Effector memory CD8-positive, alpha-beta T cell (primary cell): ENCODE results near the gene MSRB2.

Experiments used
- ATAC-seq: fragments of 150-1000 bp; cut with Tn5 transposase; replicated peaks from 2 replicates; pipeline ENCODE4 v1.10.0; 2021; ENCODE audit warnings: mild to moderate bottlenecking, moderate library complexity
- DNase-seq, 3 experiments: peaks; one replicate each; pipeline ENCODE4 v3.0.0; 2021
- H3K27ac Mint-ChIP-seq, 2 donors: one replicate each; pipeline ENCODE4 v1.8.0; 2022; ENCODE audit warnings: mild to moderate bottlenecking in 2 of 2, mixed read lengths in 2 of 2, moderate library complexity in 2 of 2
- H3K27me3 Mint-ChIP-seq, 2 donors: one replicate each; pipeline ENCODE4 v1.8.0; 2022; ENCODE audit warnings: mixed read lengths in 2 of 2
- H3K36me3 Mint-ChIP-seq: one replicate; pipeline ENCODE4 v1.8.0; 2022; ENCODE audit warnings: mild to moderate bottlenecking, moderate library complexity, mixed read lengths; ENCODE audit not compliant: insufficient read depth
- H3K4me1 Mint-ChIP-seq, 2 donors: one replicate each; pipeline ENCODE4 v1.8.0; 2022; ENCODE audit warnings: low read depth in 2 of 2, mixed read lengths in 2 of 2
- H3K4me3 Mint-ChIP-seq, 2 donors: one replicate each; pipeline ENCODE4 v1.8.0; 2022; ENCODE audit warnings: mild to moderate bottlenecking in 2 of 2, mixed read lengths in 2 of 2, moderate library complexity in 2 of 2
- H3K9me3 Mint-ChIP-seq, 2 donors: one replicate each; pipeline ENCODE4 v1.8.0; 2022; ENCODE audit warnings: mixed read lengths in 2 of 2

MSRB2 gene

DNA sequence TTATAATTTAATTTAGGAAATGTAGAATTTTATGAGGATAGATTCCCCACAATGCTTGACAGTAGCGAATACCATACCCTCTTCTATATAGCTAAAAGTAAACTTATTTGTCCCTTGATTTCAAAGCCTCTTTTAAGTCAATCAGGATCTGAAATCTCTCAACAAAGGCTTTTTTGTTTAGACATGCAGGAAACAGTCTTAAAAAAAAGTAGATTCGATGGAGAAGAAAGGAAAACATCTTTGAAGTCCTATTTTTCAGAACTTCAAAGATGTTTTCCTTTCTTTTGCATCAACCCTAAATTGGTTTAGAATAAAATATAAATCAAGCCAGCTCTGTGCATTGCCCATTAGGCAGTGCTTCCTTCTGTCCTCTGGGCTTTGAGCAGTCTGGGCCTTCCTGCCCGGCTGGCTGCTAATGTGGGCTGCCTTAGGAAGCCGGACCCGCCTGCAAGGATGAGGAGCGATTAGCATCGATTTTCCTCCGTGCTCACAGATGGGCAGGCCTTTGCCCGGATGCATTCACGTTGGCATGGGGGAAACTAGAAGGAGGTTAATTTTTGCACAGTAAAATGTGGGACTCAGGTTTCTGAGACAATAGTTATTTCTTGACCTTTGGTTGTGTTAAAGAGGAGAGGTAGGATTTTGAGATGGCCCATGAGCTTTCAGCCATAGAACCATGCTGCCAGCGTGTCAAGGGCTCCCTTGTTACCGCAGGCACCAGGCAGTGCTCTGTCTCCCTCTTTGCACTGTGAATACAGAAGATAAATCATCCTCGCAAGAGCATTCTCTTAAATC lies 15.5 kb downstream of the MSRB2 start:
- no peak for DNase-seq
- ATAC-seq = no peak
- H3K9me3 Mint-ChIP-seq = no peaks in the 10 kb centered on the region
- H3K27ac Mint-ChIP-seq = no peak overlapping the region
- H3K4me3 Mint-ChIP-seq = no peak overlapping the region
- no peaks in the 10 kb centered on the region for H3K27me3 Mint-ChIP-seq
- H3K4me1 Mint-ChIP-seq = peaks cover 0 to 3% of the 10 kb centered on the region in 2 donors
- no peaks in the 10 kb centered on the region for H3K36me3 Mint-ChIP-seq

DNA sequence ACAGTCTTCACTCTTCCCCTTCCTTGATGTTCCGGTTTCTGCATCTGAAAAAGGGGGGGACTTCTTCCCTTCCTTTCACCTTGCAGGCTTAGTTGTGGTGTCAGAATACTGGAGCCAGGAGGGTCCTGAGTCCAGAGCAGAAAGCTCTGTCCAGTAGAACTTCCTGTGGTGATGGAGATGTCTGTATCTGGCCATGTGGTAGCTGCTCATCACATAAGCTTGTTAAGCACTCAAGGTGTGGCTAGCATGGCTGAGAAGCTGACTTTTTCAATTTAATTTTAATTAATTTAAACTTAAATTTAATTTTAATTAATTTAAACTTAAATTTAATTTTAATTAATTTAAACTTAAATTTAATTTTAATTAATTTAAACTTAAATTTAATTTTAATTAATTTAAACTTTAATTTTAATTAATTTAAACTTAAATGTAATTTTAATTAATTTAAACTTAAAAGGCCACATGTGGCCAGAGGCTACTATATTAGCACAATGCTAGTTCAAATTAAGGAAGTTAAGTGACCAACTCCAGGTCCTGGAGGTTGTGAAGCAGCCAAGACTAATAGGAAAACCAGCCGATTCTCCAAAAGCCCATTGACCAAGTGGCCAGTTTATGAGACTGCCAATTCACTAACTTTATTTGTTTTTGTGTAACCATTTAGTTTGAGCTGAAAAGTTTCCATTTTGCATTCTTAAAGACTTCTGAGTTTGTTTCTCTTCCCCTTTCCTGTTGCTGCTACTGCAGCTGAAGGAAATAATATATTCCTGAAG lies 16.3 kb downstream of the MSRB2 start:
- no peak overlapping the region for H3K4me3 Mint-ChIP-seq
- H3K27ac Mint-ChIP-seq = no peak overlapping the region
- no peaks in the 10 kb centered on the region for H3K9me3 Mint-ChIP-seq
- H3K4me1 Mint-ChIP-seq = peaks cover 0 to 3% of the 10 kb centered on the region in 2 donors
- ATAC-seq (no peak), DNase-seq (no peak)
- no peaks in the 10 kb centered on the region for H3K27me3 Mint-ChIP-seq
- H3K36me3 Mint-ChIP-seq = no peaks in the 10 kb centered on the region

DNA sequence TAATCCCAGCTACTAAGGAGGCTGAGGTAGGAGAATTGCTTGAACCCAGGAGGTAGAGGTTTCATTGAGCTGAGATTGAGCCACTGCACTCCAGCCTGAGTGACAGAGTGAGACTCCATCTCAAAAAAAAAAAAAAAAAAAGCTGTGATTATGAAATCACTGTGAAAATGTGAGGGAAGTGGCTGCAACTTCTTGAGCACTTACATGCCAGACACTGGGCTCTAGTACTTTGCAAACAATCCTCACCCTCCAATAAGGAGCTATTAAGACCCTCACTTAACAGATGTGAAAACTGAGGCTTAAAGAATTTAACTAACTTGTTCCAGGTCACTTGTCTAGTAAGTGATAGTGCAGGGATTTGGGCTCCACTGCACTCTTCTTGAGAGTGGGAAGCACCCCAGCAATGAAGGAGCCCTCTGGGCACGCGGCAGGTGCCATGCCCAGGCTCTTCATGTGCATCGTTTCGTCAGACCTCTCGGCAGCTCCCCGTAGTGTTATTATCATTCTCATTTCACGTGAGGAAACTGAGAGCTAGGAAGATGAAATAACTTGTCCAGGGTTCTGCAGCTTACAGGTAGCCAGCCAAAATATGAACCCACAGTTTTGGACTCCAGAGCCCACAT lies 19.0 kb downstream of the MSRB2 start:
- H3K4me1 Mint-ChIP-seq = no peaks in the 10 kb centered on the region
- H3K27ac Mint-ChIP-seq = peak overlapping the region in 1 of 2 donors; percentile 56
- no peaks in the 10 kb centered on the region for H3K27me3 Mint-ChIP-seq
- H3K9me3 Mint-ChIP-seq = no peaks in the 10 kb centered on the region
- no peak for ATAC-seq
- H3K4me3 Mint-ChIP-seq = no peak overlapping the region
- peaks cover 4% of the 10 kb centered on the region for H3K36me3 Mint-ChIP-seq
- DNase-seq = no peak

DNA sequence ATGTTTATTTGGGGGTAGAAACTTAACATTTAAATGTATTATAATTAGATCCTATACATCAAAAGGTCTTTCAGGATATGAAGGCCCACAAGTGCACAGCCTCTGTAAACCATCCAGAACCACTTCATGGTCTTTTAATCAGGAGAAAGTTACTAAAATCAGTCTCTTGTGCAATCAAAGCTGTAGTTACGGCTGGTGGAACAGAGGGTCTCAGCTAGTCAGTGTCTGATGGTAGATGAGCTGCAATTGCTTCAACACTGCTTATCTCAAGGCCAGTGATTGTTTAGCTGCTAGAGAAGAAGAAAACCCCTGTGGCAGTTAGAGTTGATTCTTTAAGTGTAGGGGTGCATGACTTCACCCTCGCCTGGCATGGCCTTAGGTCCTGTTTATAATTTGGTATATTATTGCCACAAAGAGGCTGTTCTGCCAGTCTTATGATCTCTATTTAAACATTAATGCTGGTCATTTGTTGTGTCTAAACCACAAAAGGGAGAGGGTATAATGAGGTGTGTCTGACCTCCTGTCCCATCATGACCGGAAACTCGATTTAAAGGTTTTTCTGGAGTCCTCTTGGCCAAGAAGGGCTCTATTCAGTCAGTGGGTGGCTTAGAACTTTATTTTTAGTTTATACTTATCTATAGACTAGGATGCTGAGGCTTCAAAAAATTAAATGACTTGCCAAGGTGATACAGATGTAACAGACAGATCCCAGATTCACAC lies 21.3 kb downstream of the MSRB2 start:
- no peaks in the 10 kb centered on the region for H3K27me3 Mint-ChIP-seq
- H3K27ac Mint-ChIP-seq = no peak overlapping the region
- DNase-seq = no peak
- H3K9me3 Mint-ChIP-seq = no peaks in the 10 kb centered on the region
- no peak for ATAC-seq
- no peaks in the 10 kb centered on the region for H3K4me1 Mint-ChIP-seq
- peaks cover 4% of the 10 kb centered on the region for H3K36me3 Mint-ChIP-seq
- H3K4me3 Mint-ChIP-seq = no peak overlapping the region

DNA sequence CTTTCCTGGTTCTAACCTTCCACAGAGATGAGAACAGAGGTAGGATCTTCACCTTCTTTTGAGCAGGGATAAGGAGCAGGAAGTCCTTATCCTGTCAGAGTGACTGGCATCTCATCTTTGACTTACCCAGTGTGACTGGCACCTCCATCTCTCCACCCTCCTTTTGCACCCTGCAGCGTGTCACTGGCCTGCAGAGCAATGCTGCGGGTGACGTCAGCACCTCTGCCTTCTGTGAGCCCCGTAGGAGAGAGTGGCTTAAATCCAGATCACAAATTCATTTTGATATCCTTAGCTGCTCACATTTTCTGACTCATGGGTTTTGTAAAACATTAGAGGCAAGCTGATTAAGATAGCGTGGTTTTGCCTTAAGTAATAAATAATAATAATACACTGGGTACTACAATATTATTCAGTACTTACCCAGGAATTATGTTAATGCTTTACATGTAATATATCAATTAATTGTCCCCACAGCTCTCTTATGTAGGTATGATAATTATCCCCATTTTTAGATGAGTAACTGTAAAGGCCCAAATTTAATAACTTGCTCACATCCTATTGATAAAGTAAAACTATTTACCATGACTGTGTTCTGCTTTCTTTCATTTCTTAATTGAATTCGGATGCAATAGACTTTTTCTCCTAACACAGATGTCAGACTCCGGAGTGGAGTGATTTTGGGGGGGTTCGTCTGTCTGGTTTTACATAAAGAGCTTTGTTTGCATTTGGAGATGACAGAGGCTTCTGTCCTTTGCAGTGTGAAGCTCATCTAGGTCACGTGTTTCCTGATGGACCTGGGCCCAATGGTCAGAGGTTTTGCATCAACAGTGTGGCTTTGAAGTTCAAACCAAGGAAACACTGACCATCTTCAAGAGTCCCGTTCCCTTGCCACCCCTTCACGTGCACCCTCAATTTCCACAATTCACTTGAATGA lies 24.9 kb downstream of the MSRB2 start:
- H3K27ac Mint-ChIP-seq = no peak overlapping the region
- no peaks in the 10 kb centered on the region for H3K9me3 Mint-ChIP-seq
- H3K4me3 Mint-ChIP-seq = no peak overlapping the region
- no peak for DNase-seq
- H3K27me3 Mint-ChIP-seq = no peaks in the 10 kb centered on the region
- no peaks in the 10 kb centered on the region for H3K4me1 Mint-ChIP-seq
- ATAC-seq = no peak
- H3K36me3 Mint-ChIP-seq = peaks cover 4% of the 10 kb centered on the region

DNA sequence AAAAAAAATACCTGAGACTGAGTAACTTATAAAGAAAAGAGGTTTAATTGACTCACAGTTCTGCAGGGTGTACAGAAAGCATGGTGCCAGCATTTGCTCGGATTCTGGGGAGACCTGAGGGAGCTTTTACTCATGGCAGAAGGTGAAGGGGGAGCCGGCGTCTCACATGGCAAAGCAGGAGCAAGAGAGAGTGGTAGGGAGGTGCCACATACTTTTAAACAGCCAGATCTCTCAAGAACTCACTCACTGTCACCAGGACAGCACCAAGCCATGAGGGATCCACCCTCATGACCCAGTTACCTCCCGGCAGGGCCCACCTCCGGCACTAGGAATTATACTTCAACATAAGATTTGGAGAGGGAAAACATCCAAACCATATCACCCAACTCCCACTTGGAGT lies 25.8 kb downstream of the MSRB2 start:
- Mint-ChIP-seq H3K27me3 (no peaks in the 10 kb centered on the region), H3K4me3 (no peak overlapping the region), H3K36me3 (peaks cover 4% of the 10 kb centered on the region), H3K9me3 (no peaks in the 10 kb centered on the region), H3K27ac (no peak overlapping the region), H3K4me1 (no peaks in the 10 kb centered on the region)
- no peak for ATAC-seq
- DNase-seq = no peak

DNA sequence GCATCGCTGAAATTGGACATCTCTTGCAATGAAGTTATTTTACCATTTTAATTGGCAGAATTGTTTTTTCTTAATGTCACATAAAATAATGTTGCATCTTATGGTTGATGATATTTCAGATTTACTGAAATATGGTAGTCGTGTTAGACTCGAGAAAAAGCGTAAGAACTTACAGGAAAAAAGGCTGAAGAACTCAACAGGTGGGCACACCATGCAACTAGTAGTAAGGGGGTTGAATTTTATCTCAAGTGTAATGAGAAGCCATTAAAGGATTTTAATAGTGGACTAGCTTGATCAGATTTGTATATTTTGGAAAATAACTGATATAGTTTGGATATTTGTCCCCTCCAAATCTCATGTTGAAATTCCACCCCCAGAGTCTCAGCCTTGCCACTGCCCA lies 41.1 kb downstream of the MSRB2 start:
- Mint-ChIP-seq H3K27ac (no peak overlapping the region), H3K4me3 (no peak overlapping the region), H3K9me3 (peaks cover 0 to 5% of the 10 kb centered on the region in 2 donors), H3K36me3 (no peaks in the 10 kb centered on the region), H3K4me1 (no peaks in the 10 kb centered on the region), H3K27me3 (peaks cover 21 to 41% of the 10 kb centered on the region in 2 donors)
- no peak for ATAC-seq
- DNase-seq = no peak

DNA sequence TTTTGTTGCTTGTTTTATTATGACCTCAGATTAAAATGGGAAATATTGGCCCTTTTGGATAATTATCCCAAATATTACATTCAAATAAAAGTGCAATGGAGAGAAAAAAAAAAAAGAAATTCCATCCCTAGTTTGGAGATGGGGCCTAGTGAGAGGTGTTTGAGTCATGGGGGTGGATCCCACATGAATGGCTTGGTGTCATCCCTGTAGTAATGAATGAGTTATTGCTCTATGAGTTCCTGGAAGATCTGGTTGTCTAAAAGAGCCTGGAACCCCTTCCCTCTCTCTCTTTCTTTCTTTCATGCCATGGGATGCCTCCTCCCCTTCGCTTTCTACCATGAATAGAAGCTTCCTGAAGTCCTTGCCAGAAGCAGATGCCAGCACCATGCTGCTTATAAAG lies 44.3 kb downstream of the MSRB2 start:
- H3K4me3 Mint-ChIP-seq = no peak overlapping the region
- H3K27ac Mint-ChIP-seq = no peak overlapping the region
- peaks cover 20 to 34% of the 10 kb centered on the region in 2 donors for H3K27me3 Mint-ChIP-seq
- no peaks in the 10 kb centered on the region for H3K4me1 Mint-ChIP-seq
- DNase-seq = no peak
- H3K36me3 Mint-ChIP-seq = no peaks in the 10 kb centered on the region
- H3K9me3 Mint-ChIP-seq = peaks cover 0 to 5% of the 10 kb centered on the region in 2 donors
- no peak for ATAC-seq

DNA sequence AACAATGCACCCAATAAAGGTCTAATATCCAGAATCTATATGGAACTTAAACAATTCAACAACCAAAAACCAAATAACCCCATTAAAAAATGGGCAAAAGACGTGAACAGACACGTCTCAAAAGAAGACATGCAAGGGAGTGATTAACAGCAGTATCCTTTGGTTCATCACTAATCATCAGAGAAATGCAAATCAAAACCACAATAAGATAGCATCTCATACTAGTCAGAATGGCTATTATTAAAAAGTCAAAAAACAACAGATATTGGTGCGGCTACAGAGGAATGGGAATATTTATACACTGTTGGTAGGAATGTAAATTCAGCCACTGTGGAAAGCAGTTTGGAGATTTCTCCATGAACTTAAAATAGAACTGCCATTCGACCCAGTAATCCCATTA lies 46.6 kb downstream of the MSRB2 start:
- Mint-ChIP-seq H3K4me1 (no peaks in the 10 kb centered on the region), H3K9me3 (peaks cover 0 to 5% of the 10 kb centered on the region in 2 donors), H3K27ac (no peak overlapping the region), H3K27me3 (peaks cover 15 to 32% of the 10 kb centered on the region in 2 donors), H3K4me3 (no peak overlapping the region), H3K36me3 (no peaks in the 10 kb centered on the region)
- DNase-seq = no peak
- no peak for ATAC-seq

DNA sequence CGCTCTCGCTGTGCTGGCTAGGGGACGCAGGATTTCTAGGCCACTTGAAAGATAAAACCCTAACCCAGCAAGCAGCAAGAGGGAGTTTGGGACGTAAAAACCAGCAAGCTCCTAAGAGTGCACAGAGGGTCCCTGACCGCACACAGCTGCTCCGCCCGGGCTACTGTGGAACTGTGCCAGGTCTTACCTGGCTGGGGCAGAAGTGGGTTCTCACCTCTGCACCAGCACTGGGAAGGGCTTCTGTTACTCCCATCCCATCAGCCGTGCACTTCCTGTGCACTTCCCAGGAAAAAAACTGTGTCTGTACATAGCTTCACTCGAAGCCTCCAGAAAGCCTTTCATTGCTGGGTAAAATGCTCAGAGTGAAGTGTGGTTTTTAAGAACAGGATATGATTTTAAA lies 50.9 kb downstream of the MSRB2 start:
- H3K4me1 Mint-ChIP-seq = no peaks in the 10 kb centered on the region
- H3K27ac Mint-ChIP-seq = no peak overlapping the region
- H3K36me3 Mint-ChIP-seq = no peaks in the 10 kb centered on the region
- ATAC-seq (no peak), DNase-seq (no peak)
- H3K27me3 Mint-ChIP-seq = peaks cover 17 to 28% of the 10 kb centered on the region in 2 donors
- H3K9me3 Mint-ChIP-seq = no peaks in the 10 kb centered on the region
- no peak overlapping the region for H3K4me3 Mint-ChIP-seq

DNA sequence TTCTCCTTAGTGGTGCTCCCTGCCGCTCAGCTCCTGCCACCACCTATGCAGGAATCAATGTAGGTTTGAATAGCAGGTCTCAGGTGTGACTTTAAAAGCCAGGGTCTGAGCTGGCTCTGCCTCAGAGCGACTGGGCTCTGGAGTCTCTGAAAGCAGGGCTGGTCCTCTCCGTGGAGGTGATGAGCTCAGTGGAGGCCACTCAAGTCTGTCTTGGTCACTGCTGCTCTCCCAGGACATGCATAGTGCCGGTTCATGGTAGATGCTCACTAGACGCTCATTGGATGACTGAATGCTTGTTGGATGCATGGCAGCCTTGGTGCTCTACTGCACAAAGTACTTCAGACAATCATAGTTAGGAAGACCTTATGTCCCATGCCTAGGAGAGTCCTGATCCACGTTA lies 51.7 kb downstream of the MSRB2 start:
- peaks cover 13 to 28% of the 10 kb centered on the region in 2 donors for H3K27me3 Mint-ChIP-seq
- no peaks in the 10 kb centered on the region for H3K36me3 Mint-ChIP-seq
- DNase-seq (no peak), ATAC-seq (no peak)
- H3K9me3 Mint-ChIP-seq = no peaks in the 10 kb centered on the region
- no peak overlapping the region for H3K27ac Mint-ChIP-seq
- H3K4me1 Mint-ChIP-seq = no peaks in the 10 kb centered on the region
- no peak overlapping the region for H3K4me3 Mint-ChIP-seq

DNA sequence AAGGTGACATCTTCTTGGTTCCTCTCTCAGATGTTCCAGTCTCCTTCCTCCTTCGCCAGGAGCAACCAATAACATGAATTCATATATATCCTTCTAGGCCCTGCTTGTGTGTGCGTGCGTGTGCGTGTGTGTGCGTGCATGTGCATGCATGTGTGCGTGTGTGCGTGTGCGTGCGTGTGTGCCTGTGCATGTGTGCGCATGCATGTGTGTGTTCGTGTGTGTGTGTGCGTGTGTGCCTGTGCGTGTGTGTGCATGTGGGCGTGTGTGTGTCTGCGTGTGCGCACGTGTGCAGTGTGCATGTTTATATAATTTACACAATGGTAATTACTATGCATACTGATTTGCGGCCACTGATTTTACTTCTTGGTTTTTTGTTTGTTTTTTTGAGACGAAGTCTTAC lies 52.8 kb downstream of the MSRB2 start:
- H3K4me3 Mint-ChIP-seq = no peak overlapping the region
- ATAC-seq (no peak), DNase-seq (no peak)
- H3K27ac Mint-ChIP-seq = no peak overlapping the region
- no peaks in the 10 kb centered on the region for H3K9me3 Mint-ChIP-seq
- no peaks in the 10 kb centered on the region for H3K4me1 Mint-ChIP-seq
- H3K27me3 Mint-ChIP-seq = peaks cover 13 to 28% of the 10 kb centered on the region in 2 donors
- no peaks in the 10 kb centered on the region for H3K36me3 Mint-ChIP-seq
